ENCODE results near the gene LRTM2.

Gene LRTM2

DNA sequence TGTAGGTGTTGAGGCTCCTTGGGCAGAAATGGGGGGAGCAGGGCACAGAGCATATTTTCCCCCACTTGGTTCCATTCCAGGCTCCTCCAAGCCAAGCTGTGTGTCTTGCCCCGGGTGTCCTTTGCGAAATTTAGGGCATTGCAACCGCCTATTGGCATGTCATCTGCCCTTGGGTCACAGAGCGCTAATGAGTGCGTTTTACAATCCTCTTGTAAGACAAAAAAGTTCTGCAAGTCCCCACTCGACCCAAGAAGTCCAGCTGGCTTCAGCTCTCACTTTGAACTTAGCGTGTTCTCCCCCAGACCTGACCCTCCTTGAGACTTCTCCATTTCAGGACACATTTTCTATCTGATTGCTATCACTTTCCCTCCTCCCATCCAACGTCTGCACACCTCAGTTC is 6.1 kb upstream of the LRTM2 start:
- Histone ChIP-seq H3K4me3 (replicated peaks; ENCODE audit: insufficient read depth, low read length) (no peak overlapping the region), H3K27me3 (ENCODE audit: insufficient read depth, poor library complexity, severe bottlenecking) (no peaks in the 10 kb centered on the region), H3K27ac (replicated peaks) (no peak overlapping the region)
- peak in 1 of 2 experiments; percentile 40 for DNase-seq (ENCODE audit: low read depth in 1 of 2, low spot score in 1 of 2)
- TF ChIP-seq GABPA (IDR thresholded peaks at IDR 0.05; ENCODE audit: low read depth), result no peak
- TF ChIP-seq, protein P1, sequence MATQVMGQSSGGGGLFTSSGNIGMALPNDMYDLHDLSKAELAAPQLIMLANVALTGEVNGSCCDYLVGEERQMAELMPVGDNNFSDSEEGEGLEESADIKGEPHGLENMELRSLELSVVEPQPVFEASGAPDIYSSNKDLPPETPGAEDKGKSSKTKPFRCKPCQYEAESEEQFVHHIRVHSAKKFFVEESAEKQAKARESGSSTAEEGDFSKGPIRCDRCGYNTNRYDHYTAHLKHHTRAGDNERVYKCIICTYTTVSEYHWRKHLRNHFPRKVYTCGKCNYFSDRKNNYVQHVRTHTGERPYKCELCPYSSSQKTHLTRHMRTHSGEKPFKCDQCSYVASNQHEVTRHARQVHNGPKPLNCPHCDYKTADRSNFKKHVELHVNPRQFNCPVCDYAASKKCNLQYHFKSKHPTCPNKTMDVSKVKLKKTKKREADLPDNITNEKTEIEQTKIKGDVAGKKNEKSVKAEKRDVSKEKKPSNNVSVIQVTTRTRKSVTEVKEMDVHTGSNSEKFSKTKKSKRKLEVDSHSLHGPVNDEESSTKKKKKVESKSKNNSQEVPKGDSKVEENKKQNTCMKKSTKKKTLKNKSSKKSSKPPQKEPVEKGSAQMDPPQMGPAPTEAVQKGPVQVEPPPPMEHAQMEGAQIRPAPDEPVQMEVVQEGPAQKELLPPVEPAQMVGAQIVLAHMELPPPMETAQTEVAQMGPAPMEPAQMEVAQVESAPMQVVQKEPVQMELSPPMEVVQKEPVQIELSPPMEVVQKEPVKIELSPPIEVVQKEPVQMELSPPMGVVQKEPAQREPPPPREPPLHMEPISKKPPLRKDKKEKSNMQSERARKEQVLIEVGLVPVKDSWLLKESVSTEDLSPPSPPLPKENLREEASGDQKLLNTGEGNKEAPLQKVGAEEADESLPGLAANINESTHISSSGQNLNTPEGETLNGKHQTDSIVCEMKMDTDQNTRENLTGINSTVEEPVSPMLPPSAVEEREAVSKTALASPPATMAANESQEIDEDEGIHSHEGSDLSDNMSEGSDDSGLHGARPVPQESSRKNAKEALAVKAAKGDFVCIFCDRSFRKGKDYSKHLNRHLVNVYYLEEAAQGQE (IDR thresholded peaks at IDR 0.05; ENCODE audit: insufficient replicate concordance, low read depth), result no peak
- TF ChIP-seq, protein P2, sequence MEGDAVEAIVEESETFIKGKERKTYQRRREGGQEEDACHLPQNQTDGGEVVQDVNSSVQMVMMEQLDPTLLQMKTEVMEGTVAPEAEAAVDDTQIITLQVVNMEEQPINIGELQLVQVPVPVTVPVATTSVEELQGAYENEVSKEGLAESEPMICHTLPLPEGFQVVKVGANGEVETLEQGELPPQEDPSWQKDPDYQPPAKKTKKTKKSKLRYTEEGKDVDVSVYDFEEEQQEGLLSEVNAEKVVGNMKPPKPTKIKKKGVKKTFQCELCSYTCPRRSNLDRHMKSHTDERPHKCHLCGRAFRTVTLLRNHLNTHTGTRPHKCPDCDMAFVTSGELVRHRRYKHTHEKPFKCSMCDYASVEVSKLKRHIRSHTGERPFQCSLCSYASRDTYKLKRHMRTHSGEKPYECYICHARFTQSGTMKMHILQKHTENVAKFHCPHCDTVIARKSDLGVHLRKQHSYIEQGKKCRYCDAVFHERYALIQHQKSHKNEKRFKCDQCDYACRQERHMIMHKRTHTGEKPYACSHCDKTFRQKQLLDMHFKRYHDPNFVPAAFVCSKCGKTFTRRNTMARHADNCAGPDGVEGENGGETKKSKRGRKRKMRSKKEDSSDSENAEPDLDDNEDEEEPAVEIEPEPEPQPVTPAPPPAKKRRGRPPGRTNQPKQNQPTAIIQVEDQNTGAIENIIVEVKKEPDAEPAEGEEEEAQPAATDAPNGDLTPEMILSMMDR (IDR thresholded peaks at IDR 0.05; ENCODE audit: insufficient read depth, low read length), result no peak

DNA sequence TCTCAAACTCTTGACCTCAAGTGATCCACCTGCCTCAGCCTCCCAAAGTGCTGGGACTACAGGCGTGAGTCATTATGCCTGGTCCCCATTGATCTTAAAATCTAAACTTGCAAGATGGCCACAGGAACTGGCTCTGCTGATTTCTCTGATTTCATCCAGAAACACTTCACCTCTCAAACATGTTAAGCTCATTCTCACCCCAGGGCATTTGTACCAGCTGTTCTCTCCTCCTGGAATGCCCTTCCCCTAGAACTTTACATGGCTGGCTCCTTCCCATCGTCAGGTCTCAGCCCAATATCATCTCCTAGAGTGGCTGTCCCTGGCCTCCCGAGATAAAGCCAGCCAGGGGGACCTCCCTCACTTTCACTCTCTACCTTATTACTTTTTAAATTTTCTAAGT is 5.3 kb upstream of the LRTM2 start:
- DNase-seq (ENCODE audit: low read depth in 1 of 2, low spot score in 1 of 2), result no peak
- Histone ChIP-seq H3K4me3 (replicated peaks; ENCODE audit: insufficient read depth, low read length) (no peak overlapping the region), H3K27ac (replicated peaks) (no peak overlapping the region), H3K27me3 (ENCODE audit: insufficient read depth, poor library complexity, severe bottlenecking) (peaks cover 7% of the 10 kb centered on the region)
- TF ChIP-seq, protein P1 (IDR thresholded peaks at IDR 0.05; ENCODE audit: insufficient replicate concordance, low read depth), result no peak
- TF ChIP-seq POLR2AphosphoS5 (IDR thresholded peaks at IDR 0.05; ENCODE audit: low read depth), result no peak
- TF ChIP-seq SPI1 (IDR thresholded peaks at IDR 0.05; ENCODE audit: borderline replicate concordance, low read depth), result no peak
- TF ChIP-seq, protein P2 (IDR thresholded peaks at IDR 0.05; ENCODE audit: insufficient read depth, low read length), result no peak
- TF ChIP-seq GABPA (IDR thresholded peaks at IDR 0.05; ENCODE audit: low read depth), result no peak

DNA sequence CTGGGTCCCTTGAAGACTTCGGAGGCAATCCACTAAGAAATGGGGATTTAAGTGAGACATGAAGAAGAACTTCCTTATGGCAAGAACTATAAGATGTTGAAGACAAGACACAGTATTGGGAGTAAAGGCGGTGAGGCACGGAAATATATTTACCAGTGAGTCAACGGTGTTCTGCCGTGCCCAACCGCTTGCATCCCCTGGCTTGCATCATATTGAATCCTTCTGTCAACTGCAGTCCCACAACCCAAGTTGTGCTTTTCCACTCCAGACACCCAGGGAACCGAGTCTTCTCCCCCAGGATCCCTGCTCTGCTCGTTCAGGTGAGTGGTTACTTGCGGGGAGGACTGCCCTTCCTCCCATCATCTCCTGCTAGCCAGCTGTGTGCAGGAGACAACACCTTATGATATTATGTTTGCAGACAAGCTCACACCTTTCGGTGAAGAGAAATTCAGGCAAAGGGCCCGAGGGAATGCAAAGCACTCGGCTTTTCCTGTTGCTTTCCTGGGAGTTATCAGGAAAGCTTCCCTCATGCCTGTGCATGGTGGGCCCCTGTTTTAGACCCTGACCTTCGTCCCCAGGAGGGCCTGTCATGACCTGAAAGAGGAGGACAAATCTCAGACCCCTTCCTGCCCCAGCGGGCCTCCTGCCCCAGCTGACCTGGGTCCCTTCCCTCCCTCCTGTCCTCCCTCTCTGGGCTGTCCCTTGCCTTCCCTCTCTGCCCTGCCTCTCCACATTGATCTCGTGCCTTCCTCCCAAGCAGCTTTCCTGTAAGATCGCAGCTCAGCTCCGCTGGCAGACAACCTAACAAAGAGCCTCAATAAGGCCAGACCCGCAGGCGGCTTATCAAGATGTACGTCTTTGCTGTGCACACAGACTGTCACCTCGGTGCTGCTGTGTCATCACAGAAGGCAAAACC is 4.3 kb upstream of the LRTM2 start:
- DNase-seq (ENCODE audit: low read depth in 1 of 2, low spot score in 1 of 2), result peak in 1 of 2 experiments; percentile 79
- Histone ChIP-seq H3K4me3 (replicated peaks; ENCODE audit: insufficient read depth, low read length) (no peak overlapping the region), H3K27ac (replicated peaks) (no peak overlapping the region), H3K27me3 (ENCODE audit: insufficient read depth, poor library complexity, severe bottlenecking) (peaks cover 12% of the 10 kb centered on the region)
- TF ChIP-seq POLR2AphosphoS5 (IDR thresholded peaks at IDR 0.05; ENCODE audit: low read depth), result no peak
- no peak for TF ChIP-seq SPI1 (IDR thresholded peaks at IDR 0.05; ENCODE audit: borderline replicate concordance, low read depth)
- TF ChIP-seq, protein P2 (IDR thresholded peaks at IDR 0.05; ENCODE audit: insufficient read depth, low read length), result no peak
- no peak for TF ChIP-seq GABPA (IDR thresholded peaks at IDR 0.05; ENCODE audit: low read depth)
- TF ChIP-seq, protein P1 (IDR thresholded peaks at IDR 0.05; ENCODE audit: insufficient replicate concordance, low read depth), result no peak

Data from HL-60 (cell line).